LNCaP clone FGC (cell line): Measurements from ENCODE around the gene IQSEC3.

ENCODE experiments used
- DNase-seq: peaks from one replicate; pipeline ENCODE4 v3.0.0-alpha.2; 2011; ENCODE audit warnings: low read depth
- H3K4me3 ChIP-seq: 2 replicates; pipeline ENCODE4 v1.5.1; 2011; ENCODE audit warnings: mild to moderate bottlenecking, low read depth, low read length, control low read depth
- TF ChIP-seq, protein P1 (sequence below): IDR thresholded peaks from 2 replicates; pipeline ENCODE4 v1.5.1; 2012; ENCODE audit warnings: mild to moderate bottlenecking; ENCODE audit not compliant: control insufficient read depth, insufficient read depth; ENCODE audit errors: extremely low read depth

The IQSEC3 gene

GRCh38 chr12:224330-224729, 157.8 kb downstream of the IQSEC3 start:
- DNase-seq = no peak
- TF ChIP-seq, protein P1, sequence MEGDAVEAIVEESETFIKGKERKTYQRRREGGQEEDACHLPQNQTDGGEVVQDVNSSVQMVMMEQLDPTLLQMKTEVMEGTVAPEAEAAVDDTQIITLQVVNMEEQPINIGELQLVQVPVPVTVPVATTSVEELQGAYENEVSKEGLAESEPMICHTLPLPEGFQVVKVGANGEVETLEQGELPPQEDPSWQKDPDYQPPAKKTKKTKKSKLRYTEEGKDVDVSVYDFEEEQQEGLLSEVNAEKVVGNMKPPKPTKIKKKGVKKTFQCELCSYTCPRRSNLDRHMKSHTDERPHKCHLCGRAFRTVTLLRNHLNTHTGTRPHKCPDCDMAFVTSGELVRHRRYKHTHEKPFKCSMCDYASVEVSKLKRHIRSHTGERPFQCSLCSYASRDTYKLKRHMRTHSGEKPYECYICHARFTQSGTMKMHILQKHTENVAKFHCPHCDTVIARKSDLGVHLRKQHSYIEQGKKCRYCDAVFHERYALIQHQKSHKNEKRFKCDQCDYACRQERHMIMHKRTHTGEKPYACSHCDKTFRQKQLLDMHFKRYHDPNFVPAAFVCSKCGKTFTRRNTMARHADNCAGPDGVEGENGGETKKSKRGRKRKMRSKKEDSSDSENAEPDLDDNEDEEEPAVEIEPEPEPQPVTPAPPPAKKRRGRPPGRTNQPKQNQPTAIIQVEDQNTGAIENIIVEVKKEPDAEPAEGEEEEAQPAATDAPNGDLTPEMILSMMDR = no peak
- H3K4me3 ChIP-seq = no peak overlapping the region

DNA sequence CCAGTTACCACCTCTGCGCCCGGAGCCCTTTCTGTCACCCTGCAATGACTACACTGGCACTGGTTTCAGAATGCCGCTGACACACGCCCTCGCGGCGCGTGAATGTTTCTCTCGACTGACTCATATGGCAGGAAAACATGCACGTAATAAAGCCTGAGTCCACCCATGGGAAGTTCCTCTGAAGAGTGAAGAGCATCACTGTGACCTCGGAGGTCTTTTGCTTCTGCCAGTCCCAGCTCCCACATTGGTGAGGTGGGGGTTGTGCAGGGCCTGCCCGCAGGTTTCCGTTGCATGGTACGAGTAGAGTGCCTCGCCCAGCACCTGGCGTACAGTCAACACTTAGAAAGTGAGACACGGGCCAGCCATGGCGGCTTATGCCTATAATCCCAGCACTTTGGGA, 158.4 kb downstream of the IQSEC3 start:
- no peak for DNase-seq
- TF ChIP-seq, protein P1 = no peak
- no peak overlapping the region for H3K4me3 ChIP-seq

GRCh38 chr12:226401-226800, 159.8 kb downstream of the IQSEC3 start:
- no peak for DNase-seq
- H3K4me3 ChIP-seq = no peak overlapping the region
- TF ChIP-seq, protein P1 = no peak

DNA sequence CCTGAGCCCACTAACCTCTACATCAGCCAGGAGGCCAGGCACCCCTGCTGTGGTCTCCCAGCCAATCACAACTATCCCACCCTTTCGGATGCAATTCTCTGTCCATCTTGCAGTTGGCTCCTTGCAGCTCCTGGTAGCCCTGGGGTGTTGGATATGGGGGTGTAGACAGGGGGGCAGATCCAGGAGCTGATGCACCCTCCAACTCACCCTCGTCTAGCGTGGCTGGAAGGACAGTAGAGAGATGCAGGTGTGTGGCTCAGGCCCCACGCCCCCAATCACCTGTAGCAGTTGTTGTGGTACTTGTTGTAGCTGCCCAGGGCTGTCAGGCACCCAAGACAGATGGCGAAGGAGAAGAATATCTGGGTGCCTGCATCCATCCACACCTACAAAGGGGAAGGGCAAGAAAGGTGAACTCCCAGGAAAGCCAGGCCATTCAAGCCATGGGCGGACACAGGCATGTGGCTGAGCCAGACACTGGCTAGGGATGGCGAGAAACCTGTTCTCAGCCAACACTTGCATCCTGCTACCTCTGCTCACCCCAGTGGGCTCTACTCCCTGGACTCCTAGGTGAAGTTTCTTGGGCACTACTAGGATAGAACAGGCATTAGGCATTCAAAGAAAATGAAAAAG, 160.8 kb downstream of the IQSEC3 start:
- no peak overlapping the region for H3K4me3 ChIP-seq
- TF ChIP-seq, protein P1 = no peak
- DNase-seq = no peak
